KMS-11 (cell line): Measurements from ENCODE around the gene FBXO38.

Experiments
- H2AFZ ChIP-seq: fragments of 200-600 bp; sonication (generic); 2 replicates; pipeline ENCODE4 v1.6.1; 2016; ENCODE audit warnings: antibody characterized with exemption, mixed run types, low read depth
- H3K27ac ChIP-seq: fragments of 200-600 bp; sonication (generic); 2 replicates; pipeline ENCODE4 v1.6.1; 2016; ENCODE audit warnings: mild to moderate bottlenecking, mixed run types
- H3K27me3 ChIP-seq: fragments of 200-600 bp; sonication (generic); 2 replicates; pipeline ENCODE4 v1.6.1; 2017; ENCODE audit warnings: mild to moderate bottlenecking, low read depth, mixed run types, moderate library complexity; ENCODE audit not compliant: insufficient read depth
- H3K36me3 ChIP-seq: fragments of 200-600 bp; sonication (generic); 2 replicates; pipeline ENCODE4 v1.6.1; 2017; ENCODE audit warnings: mild to moderate bottlenecking, mixed run types; ENCODE audit not compliant: insufficient read depth
- H3K4me1 ChIP-seq: fragments of 200-600 bp; sonication (generic); 2 replicates; pipeline ENCODE4 v1.6.1; 2016; ENCODE audit warnings: mild to moderate bottlenecking, low read depth, mixed run types; ENCODE audit not compliant: poor library complexity, severe bottlenecking
- H3K4me2 ChIP-seq: fragments of 200-600 bp; sonication (generic); 2 replicates; pipeline ENCODE4 v1.7.0; 2016; ENCODE audit warnings: mild to moderate bottlenecking, mixed run types
- H3K4me3 ChIP-seq: fragments of 200-600 bp; sonication (generic); IDR thresholded peaks from 2 replicates; pipeline ENCODE4 v1.6.1; 2017; ENCODE audit warnings: low read depth, low read length, mixed read lengths; ENCODE audit not compliant: insufficient read depth
- H3K79me2 ChIP-seq: fragments of 200-600 bp; sonication (generic); 2 replicates; pipeline ENCODE4 v1.6.1; 2016; ENCODE audit warnings: low read depth, mixed run types; ENCODE audit not compliant: insufficient read depth
- H3K9ac ChIP-seq: fragments of 200-600 bp; sonication (generic); 2 replicates; pipeline ENCODE4 v1.6.1; 2016; ENCODE audit warnings: mild to moderate bottlenecking, mixed run types
- H4K20me1 ChIP-seq: fragments of 200-600 bp; sonication (generic); 2 replicates; pipeline ENCODE4 v1.6.1; 2016; ENCODE audit warnings: mild to moderate bottlenecking, mixed run types; ENCODE audit not compliant: insufficient read depth
- TF ChIP-seq, protein P1 (sequence below): fragments of 200-600 bp; sonication (generic); conservative IDR thresholded peaks from 2 replicates; pipeline ENCODE4 v1.6.1; 2017; ENCODE audit warnings: low read depth, mild to moderate bottlenecking, antibody characterized with exemption, low read length, moderate library complexity, mixed read lengths

FBXO38 gene

DNA sequence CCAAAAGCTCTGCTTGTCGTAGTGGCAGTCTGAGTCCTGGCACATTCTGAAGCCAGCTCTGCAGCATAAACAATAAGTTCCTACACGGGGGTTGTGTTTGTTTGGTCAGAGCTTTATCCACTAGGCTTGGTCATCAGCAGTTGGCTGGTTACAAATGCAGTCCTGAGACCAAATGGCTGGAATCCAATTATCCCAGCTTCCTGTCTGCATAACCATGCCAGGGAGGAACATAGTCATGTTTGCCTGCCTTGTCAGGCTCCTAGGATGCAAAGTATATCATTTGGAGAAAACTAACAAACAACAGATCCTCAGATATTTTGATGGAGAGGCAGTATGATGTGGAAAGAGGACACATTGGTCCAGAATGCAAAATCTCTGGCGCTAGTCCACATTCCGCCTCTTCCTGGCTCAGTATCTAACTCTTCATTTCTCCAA lies 85.8 kb downstream of the FBXO38 start:
- H2AFZ ChIP-seq: no peak overlapping the region

DNA sequence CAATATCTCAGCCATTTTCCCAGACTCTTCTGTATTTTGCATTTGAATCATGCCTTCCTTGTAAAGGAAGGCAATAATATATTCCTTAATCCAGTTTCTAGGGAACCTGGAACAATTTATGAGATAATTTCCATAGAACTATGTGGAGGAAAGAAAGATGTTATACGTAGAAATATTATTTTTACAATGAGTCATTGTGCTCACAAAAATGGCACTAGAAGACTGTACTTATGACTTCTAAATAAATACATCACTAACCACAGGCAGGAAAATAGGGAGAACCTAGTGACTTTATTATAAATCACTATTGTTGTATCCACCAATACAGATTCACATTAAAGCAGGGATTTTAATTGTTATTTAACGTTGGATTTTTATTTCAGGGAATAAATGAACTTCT lies 87.6 kb downstream of the FBXO38 start:
- Histone ChIP-seq H3K4me2 (no peak overlapping the region), H3K9ac (no peak overlapping the region), H3K36me3 (no peaks in the 10 kb centered on the region), H3K4me3 (no peak overlapping the region), H3K27me3 (no peaks in the 10 kb centered on the region), H4K20me1 (no peaks in the 10 kb centered on the region), H3K27ac (no peak overlapping the region), H3K4me1 (no peaks in the 10 kb centered on the region), H3K79me2 (no peaks in the 10 kb centered on the region), H2AFZ (no peak overlapping the region)
- TF ChIP-seq, protein P1, sequence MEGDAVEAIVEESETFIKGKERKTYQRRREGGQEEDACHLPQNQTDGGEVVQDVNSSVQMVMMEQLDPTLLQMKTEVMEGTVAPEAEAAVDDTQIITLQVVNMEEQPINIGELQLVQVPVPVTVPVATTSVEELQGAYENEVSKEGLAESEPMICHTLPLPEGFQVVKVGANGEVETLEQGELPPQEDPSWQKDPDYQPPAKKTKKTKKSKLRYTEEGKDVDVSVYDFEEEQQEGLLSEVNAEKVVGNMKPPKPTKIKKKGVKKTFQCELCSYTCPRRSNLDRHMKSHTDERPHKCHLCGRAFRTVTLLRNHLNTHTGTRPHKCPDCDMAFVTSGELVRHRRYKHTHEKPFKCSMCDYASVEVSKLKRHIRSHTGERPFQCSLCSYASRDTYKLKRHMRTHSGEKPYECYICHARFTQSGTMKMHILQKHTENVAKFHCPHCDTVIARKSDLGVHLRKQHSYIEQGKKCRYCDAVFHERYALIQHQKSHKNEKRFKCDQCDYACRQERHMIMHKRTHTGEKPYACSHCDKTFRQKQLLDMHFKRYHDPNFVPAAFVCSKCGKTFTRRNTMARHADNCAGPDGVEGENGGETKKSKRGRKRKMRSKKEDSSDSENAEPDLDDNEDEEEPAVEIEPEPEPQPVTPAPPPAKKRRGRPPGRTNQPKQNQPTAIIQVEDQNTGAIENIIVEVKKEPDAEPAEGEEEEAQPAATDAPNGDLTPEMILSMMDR: no peak

More for the DNA sequence above, 85.8 kb downstream of the FBXO38 start:
- H3K27me3 ChIP-seq: no peaks in the 10 kb centered on the region
- no peak overlapping the region for H3K9ac ChIP-seq
- H3K4me1 ChIP-seq: no peaks in the 10 kb centered on the region
- no peaks in the 10 kb centered on the region for H4K20me1 ChIP-seq
- TF ChIP-seq, protein P1: no peak
- no peak overlapping the region for H3K4me3 ChIP-seq
- no peak overlapping the region for H3K4me2 ChIP-seq
- H3K27ac ChIP-seq: no peak overlapping the region
- no peaks in the 10 kb centered on the region for H3K79me2 ChIP-seq
- H3K36me3 ChIP-seq: no peaks in the 10 kb centered on the region

GRCh38 chr5:148474025-148474511 lies 90.3 kb downstream of the FBXO38 start:
- no peaks in the 10 kb centered on the region for H3K36me3 ChIP-seq
- H3K4me2 ChIP-seq: no peak overlapping the region
- H3K4me3 ChIP-seq: no peak overlapping the region
- H4K20me1 ChIP-seq: no peaks in the 10 kb centered on the region
- no peak overlapping the region for H2AFZ ChIP-seq
- no peaks in the 10 kb centered on the region for H3K79me2 ChIP-seq
- H3K27ac ChIP-seq: no peak overlapping the region
- no peak overlapping the region for H3K9ac ChIP-seq
- H3K27me3 ChIP-seq: no peaks in the 10 kb centered on the region
- TF ChIP-seq, protein P1: no peak
- H3K4me1 ChIP-seq: no peaks in the 10 kb centered on the region

GRCh38 chr5:148476302-148476701 lies 92.5 kb downstream of the FBXO38 start:
- no peak overlapping the region for H3K4me3 ChIP-seq
- H2AFZ ChIP-seq: no peak overlapping the region
- H3K4me2 ChIP-seq: no peak overlapping the region
- TF ChIP-seq, protein P1: no peak
- no peak overlapping the region for H3K9ac ChIP-seq
- no peaks in the 10 kb centered on the region for H3K4me1 ChIP-seq
- H3K79me2 ChIP-seq: no peaks in the 10 kb centered on the region
- no peaks in the 10 kb centered on the region for H3K27me3 ChIP-seq
- H3K27ac ChIP-seq: no peak overlapping the region
- H4K20me1 ChIP-seq: no peaks in the 10 kb centered on the region
- H3K36me3 ChIP-seq: no peaks in the 10 kb centered on the region

GRCh38 chr5:148477429-148477828 lies 93.7 kb downstream of the FBXO38 start:
- Histone ChIP-seq H3K4me3 (no peak overlapping the region), H3K36me3 (no peaks in the 10 kb centered on the region), H3K4me2 (no peak overlapping the region), H3K27me3 (no peaks in the 10 kb centered on the region), H3K9ac (no peak overlapping the region), H3K27ac (no peak overlapping the region), H2AFZ (no peak overlapping the region), H4K20me1 (no peaks in the 10 kb centered on the region), H3K4me1 (no peaks in the 10 kb centered on the region), H3K79me2 (no peaks in the 10 kb centered on the region)
- TF ChIP-seq, protein P1: no peak
